Prostate gland (tissue), 2 donors: ENCODE data around the gene LRRC8B. TPM values are rescaled to one million over a fixed set of nuclear protein-coding genes. Genes with fewer than 3 reads are reported as not detected.

ENCODE experiments used
- DNase-seq: peaks from one replicate; pipeline ENCODE4 v3.0.0-alpha.2; 2019; ENCODE audit warnings: low spot score
- H3K27ac ChIP-seq, 2 donors: fragments of 200-600 bp; sonication (generic); 2 replicates each; pipeline ENCODE4 v1.5.1; 2017 to 2019
- H3K27me3 ChIP-seq: fragments of 200-600 bp; sonication (generic); replicated peaks from 2 replicates; pipeline ENCODE4 v1.5.1; 2019; ENCODE audit not compliant: insufficient read depth
- H3K36me3 ChIP-seq, 2 donors: fragments of 200-600 bp; sonication (generic); 1 replicate in 1 of 2; 2 replicates in 1 of 2; pipeline versions ENCODE4 v1.5.1 to v1.8.1; 2017 to 2019
- H3K4me1 ChIP-seq: fragments of 200-600 bp; sonication (generic); replicated peaks from 2 replicates; pipeline ENCODE4 v1.5.1; 2019
- H3K4me3 ChIP-seq, 2 donors: fragments of 200-600 bp; sonication (generic); 2 replicates each; pipeline ENCODE4 v1.5.1; 2017 to 2019
- H3K9me3 ChIP-seq: fragments of 200-600 bp; sonication (generic); 2 replicates; pipeline ENCODE4 v1.5.1; 2017
- CTCF ChIP-seq, 4 experiments: fragments of 200-600 bp in 2 of 4; fragments of 450-650 bp in 2 of 4; sonication (generic) in 2 of 4; IDR thresholded peaks; 1 replicate in 3 of 4; 2 replicates in 1 of 4; pipeline ENCODE4 v1.5.1; 2016 to 2019; ENCODE audit warnings: antibody characterized with exemption in 4 of 4, mild to moderate bottlenecking in 2 of 4, moderate library complexity in 2 of 4
- POLR2A ChIP-seq: fragments of 450-650 bp; IDR thresholded peaks from one replicate; pipeline ENCODE4 v1.6.1; 2016; ENCODE audit warnings: antibody characterized with exemption, mild to moderate bottlenecking
- POLR2AphosphoS5 ChIP-seq: sonication (generic); formaldehyde crosslinking; IDR thresholded peaks from one replicate; pipeline ENCODE4 v1.6.1; 2017; ENCODE audit warnings: antibody characterized with exemption
- WGBS: methylation state at CpG from one replicate; pipeline ENCODE4 v1.1.5; 2018; 5-methylcytosine and 5-hydroxymethylcytosine counted together
- intact Hi-C: fragments of 100-400 bp; cut with DNase I; formaldehyde crosslinking; loops from one replicate; pipeline ENCODE4 v1.14.2; 2022
- total RNA-seq, 2 donors: library from RNA; depleted of rRNA; stranded (reverse); fragments of >200 nt; gene quantifications; one replicate each; pipeline ENCODE4 v1.1.0, GENCODE V29; 2016

LRRC8B gene
- total RNA-seq, 2 donors from 2014 or later = 13.9 to 25.6 TPM

GRCh38 chr1:89555550-89555949 lies 30.9 kb downstream of the LRRC8B start:
- TF ChIP-seq CTCF (IDR thresholded peaks at IDR 0.05) (no peak), POLR2AphosphoS5 (no peak)
- H3K36me3 ChIP-seq = no peaks in the 10 kb centered on the region
- intact Hi-C loops = no loop called here
- 81% methylated on average over 2 of the region's 2 CpGs for WGBS
- H3K4me1 ChIP-seq = no peaks in the 10 kb centered on the region
- no peaks in the 10 kb centered on the region for H3K27me3 ChIP-seq
- DNase-seq = no peak
- no peak overlapping the region for H3K4me3 ChIP-seq
- no peaks in the 10 kb centered on the region for H3K9me3 ChIP-seq
- no peak overlapping the region for H3K27ac ChIP-seq

- H3K27me3 ChIP-seq = no peaks in the 10 kb centered on the region
- TF ChIP-seq POLR2A (no peak), CTCF (IDR thresholded peaks at IDR 0.05) (no peak), POLR2AphosphoS5 (no peak)
- no peaks in the 10 kb centered on the region for H3K36me3 ChIP-seq
- no peaks in the 10 kb centered on the region for H3K4me1 ChIP-seq
- 91% methylated on average over 3 of the region's 3 CpGs for whole genome bisulfite sequencing
- H3K4me3 ChIP-seq = no peak overlapping the region
- no peaks in the 10 kb centered on the region for H3K9me3 ChIP-seq
- intact Hi-C loops = no loop called here
- no peak for DNase-seq
- no peak overlapping the region for H3K27ac ChIP-seq
Measured at GRCh38 chr1:89556726-89557444, 32.3 kb downstream of the LRRC8B start.

GRCh38 chr1:89557445-89557825 lies 32.8 kb downstream of the LRRC8B start:
- Histone ChIP-seq H3K27ac (no peak overlapping the region), H3K27me3 (no peaks in the 10 kb centered on the region), H3K4me3 (no peak overlapping the region), H3K9me3 (no peaks in the 10 kb centered on the region), H3K4me1 (no peaks in the 10 kb centered on the region), H3K36me3 (no peaks in the 10 kb centered on the region)
- 95% methylated on average over 3 of the region's 3 CpGs for WGBS
- no peak for TF ChIP-seq CTCF (IDR thresholded peaks at IDR 0.05)
- no peak for TF ChIP-seq POLR2AphosphoS5
- no peak for TF ChIP-seq POLR2A
- DNase-seq = no peak
- intact Hi-C loops = no loop called here

- 100% methylated on average over 1 of the region's 1 CpG for WGBS
- H3K4me3 ChIP-seq = no peak overlapping the region
- intact Hi-C loops = no loop called here
- no peaks in the 10 kb centered on the region for H3K36me3 ChIP-seq
- DNase-seq = no peak
- H3K4me1 ChIP-seq = no peaks in the 10 kb centered on the region
- TF ChIP-seq POLR2AphosphoS5 = no peak
- no peak for TF ChIP-seq POLR2A
- TF ChIP-seq CTCF (IDR thresholded peaks at IDR 0.05) = no peak
- no peak overlapping the region for H3K27ac ChIP-seq
- no peaks in the 10 kb centered on the region for H3K9me3 ChIP-seq
- no peaks in the 10 kb centered on the region for H3K27me3 ChIP-seq
Measured at GRCh38 chr1:89557956-89558355, 33.3 kb downstream of the LRRC8B start.

- H3K27ac ChIP-seq = no peak overlapping the region
- no peaks in the 10 kb centered on the region for H3K27me3 ChIP-seq
- no peak for DNase-seq
- no peaks in the 10 kb centered on the region for H3K4me1 ChIP-seq
- intact Hi-C loops = no loop called here
- 39% methylated on average over 3 of the region's 3 CpGs for whole genome bisulfite sequencing
- no peak for TF ChIP-seq POLR2AphosphoS5
- no peak for TF ChIP-seq POLR2A
- no peak for TF ChIP-seq CTCF (IDR thresholded peaks at IDR 0.05)
- H3K4me3 ChIP-seq = no peak overlapping the region
- no peaks in the 10 kb centered on the region for H3K9me3 ChIP-seq
- H3K36me3 ChIP-seq = no peaks in the 10 kb centered on the region
Measured at GRCh38 chr1:89563957-89564604, 39.5 kb downstream of the LRRC8B start.
